Measurements from ENCODE around the gene DLG3.

DNA sequence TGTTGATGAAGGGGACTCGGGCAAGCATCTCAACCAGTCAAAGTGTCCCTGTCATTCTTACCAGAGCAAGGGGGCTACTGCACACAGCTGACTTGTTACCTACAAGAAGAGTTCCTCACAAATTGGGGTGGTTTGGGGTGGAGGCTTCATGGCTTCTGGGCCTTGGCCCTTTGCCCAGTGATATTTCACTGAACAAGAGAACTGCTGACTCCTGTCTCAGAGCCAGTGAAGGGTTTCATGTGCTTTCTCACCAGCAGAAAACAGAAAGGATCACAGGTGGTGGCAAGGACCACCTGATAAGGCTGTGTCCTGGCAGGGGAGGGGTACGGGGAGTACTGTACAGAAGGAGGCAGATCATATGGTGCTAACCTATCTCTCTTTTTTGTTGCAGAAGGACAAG is 53.5 kb downstream of the DLG3 start:
- TF ChIP-seq, protein P1, sequence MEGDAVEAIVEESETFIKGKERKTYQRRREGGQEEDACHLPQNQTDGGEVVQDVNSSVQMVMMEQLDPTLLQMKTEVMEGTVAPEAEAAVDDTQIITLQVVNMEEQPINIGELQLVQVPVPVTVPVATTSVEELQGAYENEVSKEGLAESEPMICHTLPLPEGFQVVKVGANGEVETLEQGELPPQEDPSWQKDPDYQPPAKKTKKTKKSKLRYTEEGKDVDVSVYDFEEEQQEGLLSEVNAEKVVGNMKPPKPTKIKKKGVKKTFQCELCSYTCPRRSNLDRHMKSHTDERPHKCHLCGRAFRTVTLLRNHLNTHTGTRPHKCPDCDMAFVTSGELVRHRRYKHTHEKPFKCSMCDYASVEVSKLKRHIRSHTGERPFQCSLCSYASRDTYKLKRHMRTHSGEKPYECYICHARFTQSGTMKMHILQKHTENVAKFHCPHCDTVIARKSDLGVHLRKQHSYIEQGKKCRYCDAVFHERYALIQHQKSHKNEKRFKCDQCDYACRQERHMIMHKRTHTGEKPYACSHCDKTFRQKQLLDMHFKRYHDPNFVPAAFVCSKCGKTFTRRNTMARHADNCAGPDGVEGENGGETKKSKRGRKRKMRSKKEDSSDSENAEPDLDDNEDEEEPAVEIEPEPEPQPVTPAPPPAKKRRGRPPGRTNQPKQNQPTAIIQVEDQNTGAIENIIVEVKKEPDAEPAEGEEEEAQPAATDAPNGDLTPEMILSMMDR (IDR thresholded peaks at IDR 0.05), result no peak
- TF ChIP-seq POLR2A (IDR thresholded peaks at IDR 0.05), result no peak

Data from ovary (tissue), 3 donors.